Measurements from ENCODE around the gene HES4. TPM values are rescaled to one million over a fixed set of nuclear protein-coding genes. Genes with fewer than 3 reads are reported as not detected.

The HES4 gene
- total and polyA plus RNA-seq, 7 experiments from 2014 or later, result 0.22 to 35.0 (median 1.8) TPM; not detected in 2

DNA sequence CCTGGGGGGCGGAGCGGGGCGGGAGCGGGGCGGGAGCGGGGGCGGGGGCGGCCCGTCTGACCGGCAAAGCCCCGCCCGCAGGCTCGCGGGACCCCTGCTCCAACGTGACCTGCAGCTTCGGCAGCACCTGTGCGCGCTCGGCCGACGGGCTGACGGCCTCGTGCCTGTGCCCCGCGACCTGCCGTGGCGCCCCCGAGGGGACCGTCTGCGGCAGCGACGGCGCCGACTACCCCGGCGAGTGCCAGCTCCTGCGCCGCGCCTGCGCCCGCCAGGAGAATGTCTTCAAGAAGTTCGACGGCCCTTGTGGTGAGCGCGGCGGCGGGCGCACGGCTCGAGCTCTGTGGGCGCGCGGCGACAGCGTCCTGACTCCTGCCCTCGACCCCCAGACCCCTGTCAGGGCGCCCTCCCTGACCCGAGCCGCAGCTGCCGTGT is 41.2 kb upstream of the HES4 start:
- peaks cover 6 to 14% of the 10 kb centered on the region in 2 donors for H3K4me1 ChIP-seq (ENCODE audit: control insufficient read depth in 2 of 2, insufficient read depth in 2 of 2, low read length in 2 of 2)
- Mint-ChIP-seq H3K36me3 (peaks cover 0 to 5% (median 0%) of the 10 kb centered on the region in 5 donors), H3K27me3 (peaks cover under 1 to 19% (median 2%) of the 10 kb centered on the region in 5 donors), H3K4me3 (peak overlapping the region in 1 of 10 donors; percentile 68), H3K4me1 (peaks cover 5 to 18% (median 15%) of the 10 kb centered on the region in 7 donors), H3K9me3 (peaks cover 0 to 6% (median 0%) of the 10 kb centered on the region in 11 donors), H3K27ac (no peak overlapping the region)
- DNase-seq (peak in 1 of 9 donors; percentile 30), ATAC-seq (no peak)
- no peaks in the 10 kb centered on the region for H3K9me3 ChIP-seq (ENCODE audit: control insufficient read depth in 2 of 3, low read length in 3 of 3)
- CTCF ChIA-PET, result no interaction called here
- no peaks in the 10 kb centered on the region for H3K36me3 ChIP-seq (ENCODE audit: control insufficient read depth in 2 of 3, insufficient read depth in 3 of 3, low read length in 3 of 3)
- no peaks in the 10 kb centered on the region for H3K27me3 ChIP-seq (ENCODE audit: control insufficient read depth in 2 of 2, insufficient read depth in 2 of 2, low read length in 2 of 2)
- H3K4me3 ChIP-seq (ENCODE audit: low read length), result no peak overlapping the region
- H3K27ac ChIP-seq (ENCODE audit: low read depth, low read length), result no peak overlapping the region
- POLR2A ChIA-PET, result interaction anchor here (1.2 to 1.6 kb wide), 3 partner anchors 22 to 30 kb away, joined by 3 to 4 read pairs (median 4); no protein-coding TSS in a partner anchor
- intact Hi-C loops (cut with micrococcal nuclease), result loop anchor here in 1 of 2 donors (2.0 kb wide), 2 partner anchors 20 to 76 kb away; partner anchors contain the start of genes AGRN and C1orf159

GRCh38 chr1:1040004-1040991 is 40.4 kb upstream of the HES4 start:
- Mint-ChIP-seq H3K36me3 (peaks cover 0 to 5% (median 0%) of the 10 kb centered on the region in 5 donors), H3K27ac (peak overlapping the region in 7 of 9 donors; percentile 25 to 56 (median 41)), H3K4me3 (peak overlapping the region; percentile 71 to 86 (median 80)), H3K27me3 (peaks cover 3 to 27% (median 5%) of the 10 kb centered on the region in 5 donors), H3K4me1 (peaks cover 5 to 18% (median 15%) of the 10 kb centered on the region in 7 donors), H3K9me3 (peaks cover 0 to 6% (median 0%) of the 10 kb centered on the region in 11 donors)
- intact Hi-C loops (cut with micrococcal nuclease), result loop anchor here (1.0 to 2.0 kb wide), 6 partner anchors 19 to 77 kb away; partner anchors contain the start of genes C1orf159 (in 2 of the 2) and AGRN (in 1 of the 2)
- CTCF ChIA-PET, result interaction anchor here (0.8 kb wide), 1 partner anchor 19 kb away, joined by 5 read pairs; no protein-coding TSS in a partner anchor
- H3K36me3 ChIP-seq (ENCODE audit: control insufficient read depth in 2 of 3, insufficient read depth in 3 of 3, low read length in 3 of 3), result no peaks in the 10 kb centered on the region
- H3K4me3 ChIP-seq (ENCODE audit: low read length), result peak overlapping the region; percentile 52
- DNase-seq, result peak; percentile 69 to 84 (median 81)
- no peaks in the 10 kb centered on the region for H3K9me3 ChIP-seq (ENCODE audit: control insufficient read depth in 2 of 3, low read length in 3 of 3)
- POLR2A ChIA-PET, result interaction anchor here (1.1 to 1.6 kb wide), 4 partner anchors 21 to 64 kb away, joined by 3 to 4 read pairs (median 4); no protein-coding TSS in a partner anchor
- H3K4me1 ChIP-seq (ENCODE audit: control insufficient read depth in 2 of 2, insufficient read depth in 2 of 2, low read length in 2 of 2), result peaks cover 6 to 14% of the 10 kb centered on the region in 2 donors
- ATAC-seq, result peak; percentile 93
- no peaks in the 10 kb centered on the region for H3K27me3 ChIP-seq (ENCODE audit: control insufficient read depth in 2 of 2, insufficient read depth in 2 of 2, low read length in 2 of 2)
- H3K27ac ChIP-seq (ENCODE audit: low read depth, low read length), result peak overlapping the region; percentile 35

DNA sequence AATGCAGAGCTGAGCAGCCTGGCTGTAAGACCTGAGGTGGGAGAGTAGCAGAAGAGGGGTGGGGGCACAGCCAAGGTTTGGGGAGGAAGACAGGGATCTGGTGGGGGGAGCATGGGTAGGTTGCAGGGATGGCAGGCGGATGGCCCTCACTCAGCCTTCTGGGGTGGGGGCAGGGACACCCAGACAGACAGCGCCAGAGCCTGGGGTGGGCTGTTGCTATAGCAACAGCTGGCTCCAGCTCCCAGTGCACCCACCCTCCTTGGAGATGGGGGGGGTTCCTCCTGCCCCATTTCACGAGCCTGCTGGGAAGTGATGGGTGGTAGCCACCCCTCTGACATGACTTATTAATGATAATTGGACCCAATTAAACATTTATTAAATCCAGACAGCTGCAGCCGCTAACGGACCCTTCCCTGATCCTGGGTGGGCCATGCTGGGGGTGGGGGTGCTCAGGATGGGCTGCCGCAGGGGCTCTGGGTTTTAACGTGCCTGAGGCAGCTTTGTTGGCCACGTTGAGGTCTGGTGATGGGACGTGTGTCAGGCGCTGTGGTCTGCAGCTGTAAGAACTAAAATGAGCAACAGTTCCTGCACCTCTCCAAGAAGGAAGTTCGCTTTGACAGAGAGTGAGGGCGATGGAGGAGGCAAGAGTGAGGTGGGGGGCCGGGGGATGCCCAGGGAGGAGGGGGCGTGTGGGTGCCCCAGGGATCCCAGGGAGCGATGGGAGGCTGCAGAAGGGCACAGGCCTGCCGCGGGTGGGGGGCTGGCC is 39.4 kb upstream of the HES4 start:
- peaks cover 5 to 18% (median 15%) of the 10 kb centered on the region in 7 donors for H3K4me1 Mint-ChIP-seq
- peaks cover 6 to 14% of the 10 kb centered on the region in 2 donors for H3K4me1 ChIP-seq (ENCODE audit: control insufficient read depth in 2 of 2, insufficient read depth in 2 of 2, low read length in 2 of 2)
- peaks cover 0 to 4% (median 0%) of the 10 kb centered on the region in 11 donors for H3K9me3 Mint-ChIP-seq
- H3K27ac ChIP-seq (ENCODE audit: low read depth, low read length), result no peak overlapping the region
- ChIA-PET CTCF (interaction anchor here (0.8 kb wide), 1 partner anchor 18 kb away, joined by 5 read pairs; no protein-coding TSS in a partner anchor), POLR2A (interaction anchor here (0.6 to 1.6 kb wide), 3 partner anchors 20 to 117 kb away, joined by 3 to 4 read pairs (median 3); no protein-coding TSS in a partner anchor)
- ATAC-seq (no peak), DNase-seq (no peak)
- peak overlapping the region; percentile 71 to 86 (median 80) for H3K4me3 Mint-ChIP-seq
- peaks cover 0 to 5% (median 0%) of the 10 kb centered on the region in 5 donors for H3K36me3 Mint-ChIP-seq
- peak overlapping the region in 8 of 9 donors; percentile 21 to 56 (median 34) for H3K27ac Mint-ChIP-seq
- H3K9me3 ChIP-seq (ENCODE audit: control insufficient read depth in 2 of 3, low read length in 3 of 3), result no peaks in the 10 kb centered on the region
- intact Hi-C loops (cut with micrococcal nuclease), result no loop called here
- H3K27me3 ChIP-seq (ENCODE audit: control insufficient read depth in 2 of 2, insufficient read depth in 2 of 2, low read length in 2 of 2), result peaks cover 0 to 4% of the 10 kb centered on the region in 2 donors
- peak overlapping the region; percentile 52 for H3K4me3 ChIP-seq (ENCODE audit: low read length)
- H3K36me3 ChIP-seq (ENCODE audit: control insufficient read depth in 2 of 3, insufficient read depth in 3 of 3, low read length in 3 of 3), result no peaks in the 10 kb centered on the region
- peaks cover 3 to 31% (median 5%) of the 10 kb centered on the region in 5 donors for H3K27me3 Mint-ChIP-seq

DNA sequence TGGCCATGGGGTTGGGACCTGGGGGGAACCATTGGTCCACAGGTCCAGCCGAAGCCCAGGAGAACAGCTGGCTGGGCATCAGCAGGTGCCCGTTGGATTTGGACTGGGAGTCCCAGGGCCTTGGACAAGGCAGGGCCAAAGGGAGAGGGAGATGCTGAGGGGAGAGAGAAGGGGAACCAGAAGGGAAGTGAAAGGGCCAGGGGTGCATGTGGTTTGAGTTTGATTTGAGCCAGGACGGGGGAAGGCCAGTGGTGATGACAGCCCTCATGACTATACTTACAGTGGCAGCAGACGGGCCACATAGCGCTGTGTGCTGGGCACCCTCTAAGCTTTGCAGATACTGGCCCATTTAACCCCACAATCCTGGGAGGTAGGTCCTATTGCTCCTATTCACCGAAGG is 38.8 kb upstream of the HES4 start:
- DNase-seq (no peak), ATAC-seq (no peak)
- Histone ChIP-seq H3K9me3 (ENCODE audit: control insufficient read depth in 2 of 3, low read length in 3 of 3) (no peaks in the 10 kb centered on the region), H3K4me1 (ENCODE audit: control insufficient read depth in 2 of 2, insufficient read depth in 2 of 2, low read length in 2 of 2) (peaks cover 6 to 14% of the 10 kb centered on the region in 2 donors), H3K27me3 (ENCODE audit: control insufficient read depth in 2 of 2, insufficient read depth in 2 of 2, low read length in 2 of 2) (peaks cover 0 to 7% of the 10 kb centered on the region in 2 donors), H3K4me3 (ENCODE audit: low read length) (no peak overlapping the region), H3K36me3 (ENCODE audit: control insufficient read depth in 2 of 3, insufficient read depth in 3 of 3, low read length in 3 of 3) (no peaks in the 10 kb centered on the region), H3K27ac (ENCODE audit: low read depth, low read length) (no peak overlapping the region)
- POLR2A ChIA-PET, result interaction anchor here (0.6 kb wide), 1 partner anchor 118 kb away, joined by 3 read pairs; no protein-coding TSS in a partner anchor
- Mint-ChIP-seq H3K4me1 (peaks cover 5 to 18% (median 15%) of the 10 kb centered on the region in 7 donors), H3K27ac (peak overlapping the region in 1 of 9 donors; percentile 38), H3K9me3 (peaks cover 0 to 4% (median 0%) of the 10 kb centered on the region in 11 donors), H3K27me3 (peaks cover 3 to 33% (median 5%) of the 10 kb centered on the region in 5 donors), H3K36me3 (peaks cover 0 to 5% (median 0%) of the 10 kb centered on the region in 5 donors), H3K4me3 (peak overlapping the region in 6 of 10 donors; percentile 37 to 84 (median 62))
- CTCF ChIA-PET, result interaction anchor here (1.2 kb wide), 1 partner anchor 54 kb away, joined by 4 read pairs; no protein-coding TSS in a partner anchor
- intact Hi-C loops (cut with micrococcal nuclease), result no loop called here

- peaks cover 5 to 18% (median 15%) of the 10 kb centered on the region in 7 donors for H3K4me1 Mint-ChIP-seq
- peak overlapping the region in 1 of 10 donors; percentile 7 for H3K4me3 Mint-ChIP-seq
- no peaks in the 10 kb centered on the region for H3K9me3 ChIP-seq (ENCODE audit: control insufficient read depth in 2 of 3, low read length in 3 of 3)
- H3K4me3 ChIP-seq (ENCODE audit: low read length), result no peak overlapping the region
- DNase-seq (no peak), ATAC-seq (no peak)
- H3K36me3 ChIP-seq (ENCODE audit: control insufficient read depth in 2 of 3, insufficient read depth in 3 of 3, low read length in 3 of 3), result no peaks in the 10 kb centered on the region
- intact Hi-C loops (cut with micrococcal nuclease), result no loop called here
- no peak overlapping the region for H3K27ac Mint-ChIP-seq
- POLR2A ChIA-PET, result interaction anchor here (1.2 to 1.7 kb wide), 2 partner anchors 16 to 24 kb away, joined by 5 read pairs; partner anchors contain the start of gene ISG15
- H3K9me3 Mint-ChIP-seq, result no peaks in the 10 kb centered on the region
- peaks cover 3 to 33% (median 5%) of the 10 kb centered on the region in 5 donors for H3K27me3 Mint-ChIP-seq
- H3K27ac ChIP-seq (ENCODE audit: low read depth, low read length), result no peak overlapping the region
- peaks cover 0 to 9% of the 10 kb centered on the region in 2 donors for H3K27me3 ChIP-seq (ENCODE audit: control insufficient read depth in 2 of 2, insufficient read depth in 2 of 2, low read length in 2 of 2)
- peaks cover 0 to 3% (median 0%) of the 10 kb centered on the region in 5 donors for H3K36me3 Mint-ChIP-seq
- peaks cover 6 to 16% of the 10 kb centered on the region in 2 donors for H3K4me1 ChIP-seq (ENCODE audit: control insufficient read depth in 2 of 2, insufficient read depth in 2 of 2, low read length in 2 of 2)
- CTCF ChIA-PET, result interaction anchor here (0.6 to 1.2 kb wide), 2 partner anchors 53 to 306 kb away, joined by 3 to 4 read pairs; no protein-coding TSS in a partner anchor
These were observed 37.8 kb upstream of the HES4 start for GRCh38 chr1:1037366-1038327.

Measured in naive thymus-derived CD4-positive, alpha-beta T cell (primary cell).